K562 (cell line): Measurements from ENCODE around the gene PTPRM.

Experiments
- CTCF ChIP-seq, 3 experiments: IDR thresholded peaks in 2 of 3; conservative IDR thresholded peaks in 1 of 3; 2 replicates each; pipeline ENCODE4 v1.5.1; 2011 to 2012; ENCODE audit warnings: low read length in 3 of 3, mild to moderate bottlenecking in 3 of 3, control low read depth in 2 of 3, improper control_type of control experiment in 1 of 3, inconsistent platforms in 1 of 3, low read depth in 1 of 3, mixed read lengths in 1 of 3, moderate library complexity in 1 of 3; ENCODE audit not compliant: insufficient read depth in 2 of 3
- ELF4 ChIP-seq: fragments of 450-650 bp; formaldehyde crosslinking; IDR thresholded peaks from 2 replicates; pipeline ENCODE4 v1.4.0; 2022; ENCODE audit warnings: missing genetic modification characterization
- HMG20B ChIP-seq: fragments of 250-450 bp; sonication (Bioruptor Pico); IDR thresholded peaks from 2 replicates; pipeline ENCODE4 v1.5.0; 2021; ENCODE audit warnings: mild to moderate bottlenecking
- POLR2AphosphoS5 ChIP-seq: IDR thresholded peaks from 2 replicates; pipeline ENCODE4 v1.6.1; 2011; ENCODE audit warnings: mild to moderate bottlenecking, low read depth, low read length, moderate library complexity; ENCODE audit not compliant: control insufficient read depth, insufficient read depth
- ZBTB7A ChIP-seq: IDR thresholded peaks from 2 replicates; pipeline ENCODE4 v1.6.1; 2011; ENCODE audit warnings: low read depth, mild to moderate bottlenecking, low read length, moderate library complexity, borderline replicate concordance; ENCODE audit not compliant: control insufficient read depth

GRCh38 chr18:7584646-7585275 is 17.6 kb downstream of the PTPRM start:
- TF ChIP-seq HMG20B (CRISPR knock-in tag) (no peak), ZBTB7A (no peak), CTCF (IDR thresholded peaks at IDR 0.05 in 2 of 3, conservative IDR thresholded peaks at IDR 0.05 in 1 of 3; ENCODE audit: insufficient read depth in 2 of 3, low read depth in 1 of 3, low read length in 3 of 3) (no peak), ELF4 (no peak), POLR2AphosphoS5 (no peak)
